Panc1 (cell line): ENCODE results near the gene RASL11A. TPM values are rescaled to one million over a fixed set of nuclear protein-coding genes. Genes with fewer than 3 reads are reported as not detected.
"Not testable (repeated sequence)": the region's sequence is repeated elsewhere in the genome, so short reads cannot be mapped to it uniquely, and the experiment has no call there.

Experiments used
- ATAC-seq: fragments of 200-7000 bp; cut with Tn5 transposase; 2 replicates; pipeline ENCODE4 v1.9.1; 2020; ENCODE audit warnings: mild to moderate bottlenecking, moderate library complexity
- BruUV-seq: library from RNA; stranded (reverse); fragments of 400-500 nt; replicated peaks from 2 replicates; lab custom pipeline; 2021; lab: Mats Ljungman, UMichigan
- CTCF ChIA-PET: fragments of 300-600 bp; sonication (Branson Sonifier 250); formaldehyde crosslinking; loops from one replicate; lab custom pipeline; 2022; ENCODE audit warnings: antibody characterized with exemption; lab: Charles Lee
- POLR2A ChIA-PET: fragments of 300-600 bp; sonication (Branson Sonifier 250); formaldehyde crosslinking; loops from one replicate; lab custom pipeline; 2022; ENCODE audit warnings: antibody characterized with exemption; lab: Charles Lee
- DNase-seq: peaks from one replicate; pipeline ENCODE4 v3.0.0-alpha.2; 2010; ENCODE audit warnings: low read depth, low spot score
- H3K27ac ChIP-seq: 2 replicates; pipeline ENCODE4 v1.5.1; 2011; ENCODE audit warnings: mild to moderate bottlenecking, low read length, inconsistent platforms
- H3K27me3 ChIP-seq: fragments of 200-500 bp; sonication (Bioruptor generic); 2 replicates; pipeline ENCODE4 v1.6.0; 2014; ENCODE audit warnings: low read length, inconsistent platforms; ENCODE audit not compliant: control insufficient read depth, insufficient read depth
- H3K36me3 ChIP-seq: fragments of 200-500 bp; sonication (Bioruptor generic); 2 replicates; pipeline ENCODE4 v1.5.1; 2014; ENCODE audit warnings: inconsistent platforms, mild to moderate bottlenecking, low read length, moderate library complexity; ENCODE audit not compliant: control insufficient read depth, insufficient read depth
- H3K4me1 ChIP-seq: 2 replicates; pipeline ENCODE4 v1.5.1; 2011; ENCODE audit warnings: inconsistent platforms, mild to moderate bottlenecking, low read length, moderate library complexity; ENCODE audit not compliant: control insufficient read depth, insufficient read depth
- H3K4me3 ChIP-seq, 2 experiments: 2 replicates each; pipeline ENCODE4 v1.5.1; 2011 to 2012; ENCODE audit warnings: low read depth in 2 of 2, low read length in 2 of 2, mild to moderate bottlenecking in 2 of 2, inconsistent platforms in 1 of 2, moderate library complexity in 1 of 2
- H3K9me3 ChIP-seq: fragments of 200-500 bp; sonication (Bioruptor generic); 2 replicates; pipeline ENCODE4 v1.5.1; 2014; ENCODE audit warnings: low read depth, mild to moderate bottlenecking, inconsistent platforms, low read length, moderate library complexity; ENCODE audit not compliant: control insufficient read depth, insufficient read depth
- POLR2AphosphoS5 ChIP-seq: IDR thresholded peaks from 2 replicates; pipeline ENCODE4 v1.6.1; 2012; ENCODE audit warnings: mild to moderate bottlenecking, low read depth, low read length, moderate library complexity
- REST ChIP-seq, 2 experiments: IDR thresholded peaks; 2 replicates each; pipeline ENCODE4 v1.6.1; 2011 to 2012; ENCODE audit warnings: low read depth in 2 of 2, control low read depth in 1 of 2, low read length in 1 of 2, mild to moderate bottlenecking in 1 of 2, moderate library complexity in 1 of 2; ENCODE audit not compliant: insufficient read depth in 1 of 2
- SIN3A ChIP-seq: IDR thresholded peaks from 2 replicates; pipeline ENCODE4 v1.6.1; 2012; ENCODE audit warnings: low read depth, mild to moderate bottlenecking, low read length, moderate library complexity, borderline replicate concordance; ENCODE audit not compliant: insufficient read depth
- TCF7L2 ChIP-seq: IDR thresholded peaks from 2 replicates; pipeline ENCODE4 v1.6.1; 2011; ENCODE audit warnings: mild to moderate bottlenecking, low read depth, low read length, inconsistent platforms
- in situ Hi-C: cut with HindIII; loops from 2 replicates; pipeline ENCODE4 v1.10.0; 2016; ENCODE audit warnings: low sequenced_read_pairs, low pct_unique_long_range_greater_than_20kb
- intact Hi-C: fragments of 100-400 bp; cut with micrococcal nuclease; formaldehyde crosslinking; loops from one replicate; pipeline ENCODE4 v1.10.0; 2022; ENCODE audit not compliant: unreplicated experiment
- total RNA-seq: library from RNA; stranded (reverse); gene quantifications from one replicate; pipeline ENCODE4 v1.2.1, GENCODE V29; 2021; ENCODE audit not compliant: unreplicated experiment
- TF ChIP-seq, protein P1 (sequence below): fragments of 450-650 bp; IDR thresholded peaks from 2 replicates; pipeline ENCODE4 v1.5.1; 2017; ENCODE audit warnings: mild to moderate bottlenecking

Gene RASL11A
- total RNA-seq, 1 experiment from 2014 or later, result 136 TPM

GRCh38 chr13:27321468-27322431 is 51.1 kb downstream of the RASL11A start:
- ATAC-seq (no peak), DNase-seq (no peak)
- intact Hi-C loops (no loop called here), in situ Hi-C loops (no loop called here)
- Histone ChIP-seq H3K4me1 (no peaks in the 10 kb centered on the region), H3K4me3 (no peak overlapping the region), H3K27me3 (no peaks in the 10 kb centered on the region), H3K27ac (no peak overlapping the region), H3K36me3 (no peaks in the 10 kb centered on the region), H3K9me3 (no peaks in the 10 kb centered on the region)
- CTCF ChIA-PET, result no interaction called here
- BruUV-seq, result no TSS peak
- no peak for TF ChIP-seq TCF7L2
- no peak for TF ChIP-seq SIN3A
- no peak for TF ChIP-seq REST (IDR thresholded peaks at IDR 0.05; ENCODE audit: insufficient read depth in 1 of 2, low read depth in 2 of 2, low read length in 1 of 2)
- no peak for TF ChIP-seq POLR2AphosphoS5
- TF ChIP-seq, protein P1, sequence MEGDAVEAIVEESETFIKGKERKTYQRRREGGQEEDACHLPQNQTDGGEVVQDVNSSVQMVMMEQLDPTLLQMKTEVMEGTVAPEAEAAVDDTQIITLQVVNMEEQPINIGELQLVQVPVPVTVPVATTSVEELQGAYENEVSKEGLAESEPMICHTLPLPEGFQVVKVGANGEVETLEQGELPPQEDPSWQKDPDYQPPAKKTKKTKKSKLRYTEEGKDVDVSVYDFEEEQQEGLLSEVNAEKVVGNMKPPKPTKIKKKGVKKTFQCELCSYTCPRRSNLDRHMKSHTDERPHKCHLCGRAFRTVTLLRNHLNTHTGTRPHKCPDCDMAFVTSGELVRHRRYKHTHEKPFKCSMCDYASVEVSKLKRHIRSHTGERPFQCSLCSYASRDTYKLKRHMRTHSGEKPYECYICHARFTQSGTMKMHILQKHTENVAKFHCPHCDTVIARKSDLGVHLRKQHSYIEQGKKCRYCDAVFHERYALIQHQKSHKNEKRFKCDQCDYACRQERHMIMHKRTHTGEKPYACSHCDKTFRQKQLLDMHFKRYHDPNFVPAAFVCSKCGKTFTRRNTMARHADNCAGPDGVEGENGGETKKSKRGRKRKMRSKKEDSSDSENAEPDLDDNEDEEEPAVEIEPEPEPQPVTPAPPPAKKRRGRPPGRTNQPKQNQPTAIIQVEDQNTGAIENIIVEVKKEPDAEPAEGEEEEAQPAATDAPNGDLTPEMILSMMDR, result no peak
- POLR2A ChIA-PET, result no interaction called here

DNA sequence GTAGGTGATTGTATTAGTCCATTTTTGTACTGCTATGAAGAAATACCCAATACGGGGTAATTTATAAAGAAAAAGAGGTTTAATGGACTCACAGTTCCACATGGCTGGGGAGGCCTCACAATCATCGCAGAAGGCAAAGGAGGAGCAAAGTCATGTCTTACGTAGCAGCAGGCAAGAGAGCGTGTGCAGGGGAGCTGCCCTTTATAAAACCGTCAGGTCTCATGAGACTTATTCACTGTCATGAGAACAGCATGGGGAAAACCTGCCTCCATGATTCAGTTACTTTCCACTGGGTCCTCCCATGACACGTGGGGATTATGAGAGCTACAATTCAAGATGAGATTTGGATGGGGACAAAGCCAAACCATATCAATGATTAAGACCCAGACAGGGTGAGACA is 51.8 kb downstream of the RASL11A start:
- CTCF ChIA-PET, H3K27ac ChIP-seq, BruUV-seq, DNase-seq, intact Hi-C loops, ATAC-seq, in situ Hi-C loops, H3K4me3 ChIP-seq, H3K9me3 ChIP-seq, H3K4me1 ChIP-seq, H3K27me3 ChIP-seq, POLR2A ChIA-PET, H3K36me3 ChIP-seq: not testable (repeated sequence)

Other genes with a start within 250 kb of the RASL11A start
- gene USP12, start 99.0 kb upstream of the RASL11A start, total RNA-seq, result 82.0 TPM
- gene RPL21, start 19.3 kb upstream of the RASL11A start, total RNA-seq, result 702 TPM
- 111 TPM for gene GTF3A, start 153.8 kb downstream of the RASL11A start, total RNA-seq
- 20.7 TPM for gene MTIF3, start 179.7 kb downstream of the RASL11A start, total RNA-seq